Liver (tissue), 3 donors: ENCODE measurements around the gene MTHFD1.

ENCODE experiments used
- EGR1 ChIP-seq, 2 donors: IDR thresholded peaks; 2 replicates each; pipeline ENCODE4 v1.6.1; 2016 to 2018; ENCODE audit warnings: antibody characterized with exemption in 2 of 2, low read depth in 2 of 2
- FOXA1 ChIP-seq: IDR thresholded peaks from 2 replicates; pipeline ENCODE4 v1.6.1; 2016; ENCODE audit warnings: antibody characterized with exemption
- JUND ChIP-seq, 2 donors: IDR thresholded peaks; 2 replicates each; pipeline ENCODE4 v1.6.1; 2016; ENCODE audit warnings: antibody characterized with exemption in 2 of 2
- RAD21 ChIP-seq, 2 donors: IDR thresholded peaks; 2 replicates each; pipeline ENCODE4 v1.6.1; 2016; ENCODE audit warnings: antibody characterized with exemption in 2 of 2, mild to moderate bottlenecking in 2 of 2
- TAF1 ChIP-seq: conservative IDR thresholded peaks from 2 replicates; pipeline ENCODE4 v1.6.1; 2016; ENCODE audit warnings: antibody characterized with exemption, mild to moderate bottlenecking
- TF ChIP-seq, protein P1 (sequence below): fragments of 150-350 bp; IDR thresholded peaks from 2 replicates; pipeline ENCODE4 v1.5.1; 2017; ENCODE audit warnings: improper control_type of control experiment, low read depth, low read length; ENCODE audit not compliant: missing input control
- TF ChIP-seq, protein P2 (sequence below): IDR thresholded peaks from 2 replicates; pipeline ENCODE4 v1.6.1; 2016; ENCODE audit warnings: antibody characterized with exemption
- donor health status: healthy.
- donor health status: healthy.

DNA sequence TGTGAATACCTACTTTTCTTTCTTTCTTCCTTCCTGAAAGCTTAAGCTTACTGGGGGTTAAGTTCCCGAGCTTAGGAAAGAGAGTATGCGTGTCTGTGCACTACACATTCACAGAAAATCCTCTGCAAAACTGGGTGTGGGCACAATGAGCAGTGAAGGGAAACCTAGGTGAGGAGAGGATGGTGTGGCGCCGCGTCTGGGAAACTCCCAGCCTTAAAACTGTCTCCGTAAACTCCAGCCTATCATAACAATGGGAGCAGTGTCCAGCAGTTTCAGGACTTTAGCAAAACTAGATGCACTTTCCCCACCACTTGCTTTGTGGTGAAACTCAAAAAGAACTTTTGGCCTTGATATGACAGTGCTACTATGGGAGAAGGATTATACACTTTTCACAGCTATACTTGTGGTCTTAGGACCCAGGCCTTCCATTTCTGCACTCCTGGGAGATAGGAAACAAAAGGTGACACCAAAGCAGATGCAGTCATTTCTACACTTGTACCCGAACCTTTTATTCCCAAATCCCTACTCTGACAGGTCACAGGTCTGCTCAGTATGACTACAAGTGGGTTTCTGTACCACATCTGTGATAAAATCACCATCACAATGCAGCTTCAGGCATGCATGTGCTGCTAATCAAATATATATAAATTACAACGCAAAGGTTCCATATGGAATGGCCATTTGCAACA, 87.6 kb downstream of the MTHFD1 start:
- TF ChIP-seq, protein P1, sequence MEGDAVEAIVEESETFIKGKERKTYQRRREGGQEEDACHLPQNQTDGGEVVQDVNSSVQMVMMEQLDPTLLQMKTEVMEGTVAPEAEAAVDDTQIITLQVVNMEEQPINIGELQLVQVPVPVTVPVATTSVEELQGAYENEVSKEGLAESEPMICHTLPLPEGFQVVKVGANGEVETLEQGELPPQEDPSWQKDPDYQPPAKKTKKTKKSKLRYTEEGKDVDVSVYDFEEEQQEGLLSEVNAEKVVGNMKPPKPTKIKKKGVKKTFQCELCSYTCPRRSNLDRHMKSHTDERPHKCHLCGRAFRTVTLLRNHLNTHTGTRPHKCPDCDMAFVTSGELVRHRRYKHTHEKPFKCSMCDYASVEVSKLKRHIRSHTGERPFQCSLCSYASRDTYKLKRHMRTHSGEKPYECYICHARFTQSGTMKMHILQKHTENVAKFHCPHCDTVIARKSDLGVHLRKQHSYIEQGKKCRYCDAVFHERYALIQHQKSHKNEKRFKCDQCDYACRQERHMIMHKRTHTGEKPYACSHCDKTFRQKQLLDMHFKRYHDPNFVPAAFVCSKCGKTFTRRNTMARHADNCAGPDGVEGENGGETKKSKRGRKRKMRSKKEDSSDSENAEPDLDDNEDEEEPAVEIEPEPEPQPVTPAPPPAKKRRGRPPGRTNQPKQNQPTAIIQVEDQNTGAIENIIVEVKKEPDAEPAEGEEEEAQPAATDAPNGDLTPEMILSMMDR = no peak
- no peak for TF ChIP-seq TAF1
- TF ChIP-seq EGR1 (IDR thresholded peaks at IDR 0.05; ENCODE audit: low read depth in 2 of 2) = no peak
- no peak for TF ChIP-seq FOXA1
- TF ChIP-seq JUND (IDR thresholded peaks at IDR 0.05) = no peak
- TF ChIP-seq, protein P2, sequence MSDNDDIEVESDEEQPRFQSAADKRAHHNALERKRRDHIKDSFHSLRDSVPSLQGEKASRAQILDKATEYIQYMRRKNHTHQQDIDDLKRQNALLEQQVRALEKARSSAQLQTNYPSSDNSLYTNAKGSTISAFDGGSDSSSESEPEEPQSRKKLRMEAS = no peak
- no peak for TF ChIP-seq RAD21 (IDR thresholded peaks at IDR 0.05)
